HG02571 (cell line): ENCODE data around the gene CRYBG2.
A peak's percentile ranks its signal among the peaks of the same experiment; 100 is the strongest.
"Not testable (repeated sequence)": the region's sequence is repeated elsewhere in the genome, so short reads cannot be mapped to it uniquely, and the experiment has no call there.

Experiments used
- ATAC-seq: cut with Tn5 transposase; IDR thresholded peaks from one replicate; pipeline ENCODE4 v1.9.1; 2021; ENCODE audit warnings: mild to moderate bottlenecking, moderate library complexity; ENCODE audit not compliant: unreplicated experiment

Gene CRYBG2

GRCh38 chr1:26353976-26354820 lies at the start of gene CRYBG2:
Gene CRYBG2 (minus strand): TSS chr1:26354130. CDS start chr1:26346657, 7,473 bp downstream.
- no peak for ATAC-seq

- no peak for ATAC-seq
These were observed 49.7 kb upstream of the CRYBG2 start for GRCh38 chr1:26403656-26404055.

- ATAC-seq: no peak
These were observed 48.0 kb upstream of the CRYBG2 start for GRCh38 chr1:26401891-26402290.

GRCh38 chr1:26399034-26399433 lies 45.1 kb upstream of the CRYBG2 start:
- no peak for ATAC-seq

- no peak for ATAC-seq
These were observed 41.8 kb upstream of the CRYBG2 start for GRCh38 chr1:26395754-26396153.

- no peak for ATAC-seq
These were observed 37.5 kb upstream of the CRYBG2 start for GRCh38 chr1:26391450-26391849.

GRCh38 chr1:26389604-26390247 lies 35.8 kb upstream of the CRYBG2 start:
- no peak for ATAC-seq

GRCh38 chr1:26388791-26389445 lies 35.0 kb upstream of the CRYBG2 start:
- no peak for ATAC-seq

GRCh38 chr1:26387447-26387846 lies 33.5 kb upstream of the CRYBG2 start:
- ATAC-seq: no peak

- ATAC-seq: not testable (repeated sequence)
These were observed 31.1 kb upstream of the CRYBG2 start for GRCh38 chr1:26385063-26385462.

GRCh38 chr1:26384076-26384475 lies 30.1 kb upstream of the CRYBG2 start:
- no peak for ATAC-seq

GRCh38 chr1:26378879-26379251 lies 24.9 kb upstream of the CRYBG2 start:
- ATAC-seq: no peak

- peak; percentile 56 for ATAC-seq
These were observed 24.4 kb upstream of the CRYBG2 start for GRCh38 chr1:26378088-26378878.

GRCh38 chr1:26376050-26376449 lies 22.1 kb upstream of the CRYBG2 start:
- ATAC-seq: no peak

- ATAC-seq: no peak
These were observed 21.2 kb upstream of the CRYBG2 start for GRCh38 chr1:26375081-26375480.

- ATAC-seq: not testable (repeated sequence)
These were observed 20.4 kb upstream of the CRYBG2 start for GRCh38 chr1:26374361-26374760.

GRCh38 chr1:26373789-26374188 lies 19.9 kb upstream of the CRYBG2 start:
- no peak for ATAC-seq

GRCh38 chr1:26373281-26373680 lies 19.4 kb upstream of the CRYBG2 start:
- no peak for ATAC-seq

- ATAC-seq: not testable (repeated sequence)
These were observed 18.7 kb upstream of the CRYBG2 start, which contains the start of gene ZNF683 for GRCh38 chr1:26372611-26373010. Gene ZNF683 (minus strand): TSS chr1:26372750. CDS start chr1:26368571, 4,179 bp downstream.

GRCh38 chr1:26372039-26372438 lies 18.1 kb upstream of the CRYBG2 start:
- no peak for ATAC-seq
